Subcutaneous adipose tissue (tissue), 4 donors: Measurements from ENCODE around the gene CARD9. TPM values are rescaled to one million over a fixed set of nuclear protein-coding genes. Genes with fewer than 3 reads are reported as not detected.

Experiments
- total RNA-seq, 4 donors: library from RNA; depleted of rRNA; stranded (reverse); fragments of >200 nt; gene quantifications; one replicate each; pipeline ENCODE4 v1.1.0, GENCODE V29; 2016
- TF ChIP-seq, protein P1 (sequence below): fragments of 450-650 bp; IDR thresholded peaks from one replicate; pipeline ENCODE4 v1.5.1; 2016; ENCODE audit warnings: low read depth, mild to moderate bottlenecking, control low read depth, antibody characterized with exemption, moderate library complexity

The CARD9 gene
- total RNA-seq, 4 donors from 2014 or later: 0.75 to 6.5 (median 3.3) TPM

DNA sequence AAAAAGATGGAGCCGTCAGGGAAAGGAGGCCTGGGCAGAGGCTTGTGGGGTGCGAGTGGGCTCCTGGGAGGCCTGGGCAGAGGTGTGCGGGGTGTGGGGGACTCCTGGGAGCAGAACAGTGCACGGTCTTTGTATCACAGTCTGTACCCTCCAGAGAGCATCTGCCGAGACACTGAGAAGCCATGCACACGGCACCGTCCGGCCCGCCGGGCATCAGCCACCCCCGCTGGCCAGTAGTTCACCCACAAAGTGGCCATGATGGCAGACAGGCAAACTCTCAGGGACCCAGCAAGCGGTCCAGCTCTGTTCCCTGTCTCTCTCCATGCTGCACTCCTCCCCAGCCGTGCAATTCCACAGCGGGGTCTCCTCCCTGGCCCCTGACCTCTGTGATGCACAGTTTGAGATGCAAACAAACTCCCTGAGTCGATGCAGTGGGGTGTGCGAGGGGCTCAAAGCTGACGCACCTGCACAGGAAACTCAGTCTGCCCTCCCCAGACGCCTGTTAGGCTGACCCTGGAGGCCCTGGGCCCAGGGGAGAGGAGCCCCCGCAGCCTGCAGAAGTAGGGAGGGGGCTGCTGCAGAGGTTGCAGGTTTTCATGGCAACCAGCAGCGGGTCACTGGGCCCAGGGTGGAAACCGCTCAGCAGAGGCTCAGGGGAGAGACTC is 55.2 kb downstream of the CARD9 start:
- TF ChIP-seq, protein P1, sequence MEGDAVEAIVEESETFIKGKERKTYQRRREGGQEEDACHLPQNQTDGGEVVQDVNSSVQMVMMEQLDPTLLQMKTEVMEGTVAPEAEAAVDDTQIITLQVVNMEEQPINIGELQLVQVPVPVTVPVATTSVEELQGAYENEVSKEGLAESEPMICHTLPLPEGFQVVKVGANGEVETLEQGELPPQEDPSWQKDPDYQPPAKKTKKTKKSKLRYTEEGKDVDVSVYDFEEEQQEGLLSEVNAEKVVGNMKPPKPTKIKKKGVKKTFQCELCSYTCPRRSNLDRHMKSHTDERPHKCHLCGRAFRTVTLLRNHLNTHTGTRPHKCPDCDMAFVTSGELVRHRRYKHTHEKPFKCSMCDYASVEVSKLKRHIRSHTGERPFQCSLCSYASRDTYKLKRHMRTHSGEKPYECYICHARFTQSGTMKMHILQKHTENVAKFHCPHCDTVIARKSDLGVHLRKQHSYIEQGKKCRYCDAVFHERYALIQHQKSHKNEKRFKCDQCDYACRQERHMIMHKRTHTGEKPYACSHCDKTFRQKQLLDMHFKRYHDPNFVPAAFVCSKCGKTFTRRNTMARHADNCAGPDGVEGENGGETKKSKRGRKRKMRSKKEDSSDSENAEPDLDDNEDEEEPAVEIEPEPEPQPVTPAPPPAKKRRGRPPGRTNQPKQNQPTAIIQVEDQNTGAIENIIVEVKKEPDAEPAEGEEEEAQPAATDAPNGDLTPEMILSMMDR: no peak

DNA sequence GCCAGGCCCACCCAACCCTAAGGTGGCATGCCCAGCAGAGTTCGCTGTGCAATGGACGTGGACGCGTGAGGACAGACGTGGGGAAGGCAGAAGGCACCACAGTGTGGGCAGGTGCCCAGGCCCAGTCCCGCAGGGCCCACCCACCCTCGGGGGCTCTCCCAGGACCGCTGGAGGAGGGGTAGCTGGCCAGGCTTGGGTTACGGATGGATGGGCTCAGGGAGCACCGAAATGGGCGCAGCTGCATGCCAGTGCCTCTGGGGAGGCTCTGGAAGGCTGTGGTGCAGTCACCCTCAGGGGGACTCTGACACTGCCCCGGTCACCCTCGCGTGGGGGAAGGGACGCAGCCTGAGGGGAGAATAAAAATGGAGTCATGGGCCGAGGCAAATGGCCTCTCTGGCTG is 55.8 kb downstream of the CARD9 start:
- TF ChIP-seq, protein P1: no peak

DNA sequence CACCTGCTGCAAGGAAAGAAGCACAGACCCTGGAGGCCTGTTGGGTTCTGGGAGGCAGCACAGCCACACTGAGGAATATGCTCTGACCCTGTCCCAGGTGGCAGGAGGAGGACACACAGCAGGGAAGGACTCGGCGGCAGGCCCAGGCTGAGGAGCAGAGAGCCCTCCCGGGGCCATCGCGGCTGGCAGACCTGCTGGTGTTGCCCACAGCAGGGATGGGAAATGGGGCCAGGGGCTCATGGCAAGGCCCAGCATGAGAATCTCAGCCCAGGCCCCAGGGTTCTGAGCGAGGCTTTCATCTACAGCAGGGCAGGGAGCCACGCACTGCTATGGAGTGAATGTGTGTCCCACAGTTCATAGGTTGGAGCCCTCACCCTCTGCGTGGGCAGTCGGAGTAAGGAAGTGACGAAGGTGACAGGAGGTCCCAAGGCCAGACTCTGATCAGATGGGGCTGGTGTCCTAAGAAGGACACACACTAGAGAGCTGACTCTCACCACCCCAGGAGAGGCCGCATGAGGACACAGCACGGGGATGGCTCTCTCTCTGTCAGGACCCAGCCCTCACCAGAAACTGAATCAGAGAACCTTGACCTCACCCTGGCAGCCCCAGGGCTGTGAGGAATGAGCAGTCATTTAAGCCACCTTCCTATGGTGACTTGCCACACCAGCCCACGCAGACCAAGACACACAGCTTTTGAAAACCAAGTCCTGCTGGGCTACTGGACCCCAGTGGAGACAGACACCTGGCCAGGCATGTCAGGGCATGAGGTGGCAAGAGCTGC is 56.4 kb downstream of the CARD9 start:
- TF ChIP-seq, protein P1: no peak

DNA sequence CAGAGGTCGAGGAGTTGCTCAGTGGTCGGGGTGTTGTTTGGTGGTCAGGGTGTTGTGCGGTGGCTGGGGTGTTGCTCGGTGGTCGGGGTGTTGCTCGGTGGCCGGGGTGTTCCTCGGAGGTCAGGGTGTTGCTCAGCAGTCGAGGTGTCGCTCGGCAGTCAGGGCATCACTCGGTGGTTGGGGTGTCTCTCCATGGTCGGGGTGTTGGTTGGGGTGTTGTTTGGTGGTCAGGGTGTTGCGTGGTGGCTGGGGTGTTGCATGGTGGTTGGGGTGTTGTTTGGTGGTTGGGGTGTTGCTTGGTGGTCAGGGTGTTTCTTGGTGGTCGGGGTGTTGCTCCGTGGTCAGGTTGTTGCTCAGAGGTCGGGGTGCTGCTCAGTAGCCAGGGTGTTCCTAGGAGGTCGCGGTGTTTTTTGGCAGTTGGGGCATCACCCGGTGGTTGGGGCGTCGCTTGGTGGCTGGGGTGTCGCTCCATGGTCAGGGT is 57.2 kb downstream of the CARD9 start:
- TF ChIP-seq, protein P1: no peak

DNA sequence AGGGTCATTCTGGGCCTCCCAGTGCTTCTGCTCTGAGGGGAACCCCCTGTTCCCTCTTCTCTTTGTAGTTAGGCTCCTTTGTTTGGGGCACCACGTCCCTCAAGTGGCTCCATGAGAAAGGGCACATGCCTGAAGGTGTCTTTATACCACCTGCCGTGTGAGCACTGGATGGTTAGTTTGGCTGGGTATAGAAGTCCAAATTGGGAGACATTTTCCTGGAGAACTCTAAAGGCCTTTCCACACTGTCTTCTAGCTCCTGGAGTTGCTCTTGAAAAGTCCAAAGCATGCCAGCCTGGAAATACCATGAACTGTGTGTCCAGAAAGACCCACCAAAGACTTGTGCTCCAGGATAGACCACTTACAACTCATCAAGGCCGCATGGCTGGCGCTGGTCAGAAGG is 58.5 kb downstream of the CARD9 start:
- TF ChIP-seq, protein P1: no peak

DNA sequence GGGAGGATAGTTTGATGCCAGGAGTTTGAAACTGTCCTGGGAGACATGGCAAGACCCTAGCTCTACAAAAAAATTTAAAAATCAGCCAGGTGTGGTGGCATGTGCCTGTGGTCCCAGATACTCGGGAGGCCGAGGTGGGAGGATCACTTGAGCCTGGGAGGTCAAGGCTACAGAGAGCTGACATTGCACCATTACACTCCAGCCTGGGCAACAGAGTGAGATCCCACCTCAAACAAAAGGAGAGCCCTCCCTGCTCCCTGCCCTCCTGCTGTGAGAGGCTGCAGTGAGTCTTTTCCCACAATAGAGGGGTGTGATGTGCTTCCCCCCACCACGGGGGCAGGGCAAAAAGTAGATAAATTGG is 59.4 kb downstream of the CARD9 start:
- TF ChIP-seq, protein P1: no peak

Other genes starting within 250 kb of the CARD9 start
- gene LHX3, start 168.5 kb downstream of the CARD9 start, total RNA-seq: not detected
- 1 to 10 TPM; 3.7 to 5.3 (median 4.5) TPM for gene QSOX2, start 127.9 kb downstream of the CARD9 start, total RNA-seq
- not detected for gene CCDC187, start 69.6 kb downstream of the CARD9 start, total RNA-seq
- 1 to 10 TPM; 2.1 to 5.8 (median 4.1) TPM for gene GPSM1, start 46.1 kb downstream of the CARD9 start, total RNA-seq
- gene DNLZ, start 9.9 kb downstream of the CARD9 start, total RNA-seq: 10 to 100 TPM; 10.7 to 36.1 (median 20.1) TPM
- 10 to 100 TPM in 1 of 4 donors, 1 to 10 TPM in 3; 2.4 to 10.4 (median 3.7) TPM for gene SNAPC4, start 26.5 kb upstream of the CARD9 start, total RNA-seq
- 10 to 100 TPM; 23.3 to 42.0 (median 33.2) TPM for gene ENTR1, start 36.9 kb upstream of the CARD9 start, total RNA-seq
- 10 to 100 TPM; 14.8 to 33.3 (median 29.8) TPM for gene PMPCA, start 37.0 kb upstream of the CARD9 start, total RNA-seq
- gene INPP5E, start 66.2 kb upstream of the CARD9 start, total RNA-seq: 10 to 100 TPM in 1 of 4 donors, 1 to 10 TPM in 3; 4.4 to 12.8 (median 5.0) TPM
- gene SEC16A, start 109.4 kb upstream of the CARD9 start, total RNA-seq: 10 to 100 TPM; 39.0 to 65.4 (median 52.9) TPM
- 10 to 100 TPM; 18.0 to 94.4 (median 21.3) TPM for gene NOTCH1, start 172.4 kb upstream of the CARD9 start, total RNA-seq